A549 (cell line): ENCODE data around the gene SELENOI.

ENCODE experiments used
- CBX8 ChIP-seq: fragments of 200-600 bp; sonication (generic); IDR thresholded peaks from 2 replicates; pipeline ENCODE4 v1.6.1; 2016
- CTCF ChIP-seq: fragments of >200 bp; sonication (Bioruptor Twin); formaldehyde crosslinking; IDR thresholded peaks from 3 replicates; pipeline ENCODE4 v1.5.1; 2016
- EP300 ChIP-seq, 2 experiments: fragments of >200 bp; sonication (Bioruptor Twin); formaldehyde crosslinking; IDR thresholded peaks; 2 replicates in 1 of 2; 3 replicates in 1 of 2; pipeline ENCODE4 v1.6.1; 2016 to 2017
- ESRRA ChIP-seq: fragments of 150-350 bp; IDR thresholded peaks from 2 replicates; pipeline ENCODE4 v1.6.1; 2014; ENCODE audit warnings: mild to moderate bottlenecking, low read length, borderline replicate concordance
- MAX ChIP-seq: IDR thresholded peaks from 2 replicates; pipeline ENCODE4 v1.6.1; 2012
- MYC ChIP-seq: IDR thresholded peaks from 2 replicates; pipeline ENCODE4 v1.6.1; 2012; ENCODE audit warnings: mild to moderate bottlenecking, inconsistent platforms, low read length, improper control_type of control experiment, borderline replicate concordance
- NFE2L2 ChIP-seq: fragments of 150-350 bp; conservative IDR thresholded peaks from 2 replicates; pipeline ENCODE4 v1.6.1; 2014; ENCODE audit warnings: low read length
- NPAS2 ChIP-seq: fragments of 250-450 bp; sonication (Bioruptor Pico); IDR thresholded peaks from 2 replicates; pipeline ENCODE4 v1.8.0; 2022; ENCODE audit warnings: mild to moderate bottlenecking, moderate library complexity, borderline replicate concordance
- POLR2A ChIP-seq: IDR thresholded peaks from 2 replicates; pipeline ENCODE4 v1.6.1; 2012; ENCODE audit warnings: mild to moderate bottlenecking, low read length
- RAD21 ChIP-seq, 2 experiments: fragments of >200 bp in 1 of 2; sonication (Bioruptor Twin) in 1 of 2; formaldehyde crosslinking in 1 of 2; IDR thresholded peaks in 1 of 2; conservative IDR thresholded peaks in 1 of 2; 2 replicates in 1 of 2; 3 replicates in 1 of 2; pipeline ENCODE4 v1.6.1; 2012 to 2018; ENCODE audit warnings: inconsistent platforms in 1 of 2
- RFX5 ChIP-seq: fragments of 450-650 bp; IDR thresholded peaks from 2 replicates; pipeline ENCODE4 v1.7.1; 2014; ENCODE audit warnings: antibody characterized with exemption, mild to moderate bottlenecking, moderate library complexity
- RNF2 ChIP-seq: fragments of 200-600 bp; sonication (generic); IDR thresholded peaks from 2 replicates; pipeline ENCODE4 v1.6.1; 2016; ENCODE audit warnings: low read depth, mild to moderate bottlenecking, antibody characterized with exemption, moderate library complexity, borderline replicate concordance
- SMC3 ChIP-seq: fragments of >200 bp; sonication (Bioruptor Twin); formaldehyde crosslinking; IDR thresholded peaks from 3 replicates; pipeline ENCODE4 v1.6.1; 2018; ENCODE audit warnings: inconsistent platforms
- SREBF2 ChIP-seq: fragments of 450-650 bp; IDR thresholded peaks from 2 replicates; pipeline ENCODE4 v1.6.1; 2014; ENCODE audit warnings: mild to moderate bottlenecking, moderate library complexity

- TF ChIP-seq CTCF (no peak), NFE2L2 (no peak), RAD21 (conservative IDR thresholded peaks at IDR 0.05 in 1 of 2, IDR thresholded peaks at IDR 0.05 in 1 of 2) (no peak), POLR2A (no peak), EP300 (IDR thresholded peaks at IDR 0.05) (no peak), RNF2 (no peak), SMC3 (no peak), ESRRA (no peak), MAX (no peak), NPAS2 (CRISPR knock-in tag) (no peak), SREBF2 (no peak), RFX5 (no peak), CBX8 (no peak), MYC (no peak)
Measured at GRCh38 chr2:26298638-26299393, 47.1 kb upstream of the SELENOI start.
